GM23338 (cell line): ENCODE data around the gene NET1.

Experiments
- CTCF ChIP-seq, 2 experiments: fragments of 200-600 bp in 1 of 2; sonication (generic) in 1 of 2; conservative IDR thresholded peaks; 2 replicates each; pipeline versions ENCODE4 v1.5.1 to v1.6.1; 2016 to 2017; ENCODE audit warnings: antibody characterized with exemption in 2 of 2, low read depth in 2 of 2, mild to moderate bottlenecking in 2 of 2, moderate library complexity in 1 of 2
- ETS1 ChIP-seq: IDR thresholded peaks from 2 replicates; pipeline ENCODE4 v1.6.1; 2016; ENCODE audit warnings: antibody characterized with exemption
- EZH2 ChIP-seq: fragments of 200-600 bp; sonication (generic); IDR thresholded peaks from one replicate; pipeline ENCODE4 v1.8.0; 2017; ENCODE audit warnings: antibody characterized with exemption, mild to moderate bottlenecking, low read depth; ENCODE audit not compliant: unreplicated experiment
- EZH2phosphoT487 ChIP-seq: fragments of 200-600 bp; sonication (generic); IDR thresholded peaks from one replicate; pipeline ENCODE4 v1.8.1; 2018; ENCODE audit warnings: antibody characterized with exemption; ENCODE audit not compliant: unreplicated experiment
- JUNB ChIP-seq: IDR thresholded peaks from one replicate; pipeline ENCODE4 v1.6.1; 2016; ENCODE audit warnings: antibody characterized with exemption; ENCODE audit not compliant: unreplicated experiment
- POLR2AphosphoS5 ChIP-seq: IDR thresholded peaks from 2 replicates; pipeline ENCODE4 v1.6.1; 2016; ENCODE audit warnings: antibody characterized with exemption, low read depth

- TF ChIP-seq JUNB: no peak
- TF ChIP-seq CTCF (conservative IDR thresholded peaks at IDR 0.05; ENCODE audit: low read depth in 2 of 2): no peak
- TF ChIP-seq POLR2AphosphoS5: no peak
- TF ChIP-seq EZH2phosphoT487: no peak
- no peak for TF ChIP-seq EZH2
- TF ChIP-seq ETS1: no peak
Observed at GRCh38 chr10:5424751-5425150, 12.4 kb downstream of the NET1 start.
